ENCODE measurements around the gene SCFD2.
"Not testable (repeated sequence)": the region's sequence is repeated elsewhere in the genome, so short reads cannot be mapped to it uniquely, and the experiment has no call there.

SCFD2 gene

GRCh38 chr4:53238352-53238751, 127.5 kb downstream of the SCFD2 start:
- not testable (repeated sequence) for DNase-seq (ENCODE audit: low spot score)

- not testable (repeated sequence) for DNase-seq (ENCODE audit: low spot score)
Measured at GRCh38 chr4:53237811-53238210, 128.1 kb downstream of the SCFD2 start.

- DNase-seq (ENCODE audit: low spot score): not testable (repeated sequence)
Measured at GRCh38 chr4:53236624-53237023, 129.2 kb downstream of the SCFD2 start.

GRCh38 chr4:53235547-53235946, 130.3 kb downstream of the SCFD2 start:
- no peak for DNase-seq (ENCODE audit: low spot score)

- DNase-seq (ENCODE audit: low spot score): no peak
Measured at GRCh38 chr4:53234669-53235068, 131.2 kb downstream of the SCFD2 start.

- DNase-seq (ENCODE audit: low spot score): no peak
Measured at GRCh38 chr4:53234111-53234510, 131.8 kb downstream of the SCFD2 start.

- DNase-seq (ENCODE audit: low spot score): no peak
Measured at GRCh38 chr4:53233114-53233795, 132.6 kb downstream of the SCFD2 start.

GRCh38 chr4:53232371-53232770, 133.5 kb downstream of the SCFD2 start:
- DNase-seq (ENCODE audit: low spot score): no peak

- DNase-seq (ENCODE audit: low spot score): peak; percentile 6
Measured at GRCh38 chr4:53228036-53228435, 137.8 kb downstream of the SCFD2 start.

- no peak for DNase-seq (ENCODE audit: low spot score)
Measured at GRCh38 chr4:53227451-53227850, 138.4 kb downstream of the SCFD2 start.

GRCh38 chr4:53221832-53222480, 143.9 kb downstream of the SCFD2 start:
- DNase-seq (ENCODE audit: low spot score): no peak

GRCh38 chr4:53219148-53219547, 146.7 kb downstream of the SCFD2 start:
- DNase-seq (ENCODE audit: low spot score): not testable (repeated sequence)

- no peak for DNase-seq (ENCODE audit: low spot score)
Measured at GRCh38 chr4:53208753-53209152, 157.1 kb downstream of the SCFD2 start.

GRCh38 chr4:53205970-53206369, 159.9 kb downstream of the SCFD2 start:
- no peak for DNase-seq (ENCODE audit: low spot score)

GRCh38 chr4:53199356-53199755, 166.5 kb downstream of the SCFD2 start:
- DNase-seq (ENCODE audit: low spot score): no peak

- DNase-seq (ENCODE audit: low spot score): no peak
Measured at GRCh38 chr4:53197772-53198142, 168.1 kb downstream of the SCFD2 start.

- DNase-seq (ENCODE audit: low spot score): peak; percentile 67
Measured at GRCh38 chr4:53196882-53197771, 168.7 kb downstream of the SCFD2 start.

GRCh38 chr4:53195815-53196661, 169.8 kb downstream of the SCFD2 start:
- DNase-seq (ENCODE audit: low spot score): no peak

GRCh38 chr4:53194727-53195126, 171.1 kb downstream of the SCFD2 start:
- no peak for DNase-seq (ENCODE audit: low spot score)

- DNase-seq (ENCODE audit: low spot score): no peak
Measured at GRCh38 chr4:53193111-53193510, 172.8 kb downstream of the SCFD2 start.

- DNase-seq (ENCODE audit: low spot score): no peak
Measured at GRCh38 chr4:53192496-53192895, 173.4 kb downstream of the SCFD2 start.

- DNase-seq (ENCODE audit: low spot score): no peak
Measured at GRCh38 chr4:53191997-53192396, 173.9 kb downstream of the SCFD2 start.

Measured in hematopoietic multipotent progenitor cell treated with erythropoietin and hydrocortisone succinate and interleukin-3 and kit ligand, for 15 days (in vitro differentiated cells).